ENCODE results near the gene SPOCK1. TPM values are rescaled to one million over a fixed set of nuclear protein-coding genes. Genes with fewer than 3 reads are reported as not detected.

The SPOCK1 gene
- total and polyA plus RNA-seq, 2 of the 4 experiments (the other 2 are of a cell fraction), result 5.0 to 20.3 TPM

- dilution Hi-C loops (cut with HindIII; ENCODE audit: low sequenced_read_pairs, unreplicated experiment) (no loop called here), in situ Hi-C loops (cut with MboI; ENCODE audit: low sequenced_read_pairs) (no loop called here), intact Hi-C loops (cut with micrococcal nuclease) (loop anchor here (2.0 to 5.0 kb wide), 2 partner anchors 421 to 975 kb away; no protein-coding TSS in a partner anchor)
- H2AK9ac ChIP-seq (replicated peaks; ENCODE audit: low read depth, low read length, poor library complexity), result no peak overlapping the region
- no peaks in the 10 kb centered on the region for H3K36me3 ChIP-seq (ENCODE audit: control insufficient read depth, insufficient read depth, low read length)
- H3K9ac ChIP-seq (ENCODE audit: low read depth, low read length), result no peak overlapping the region
- H3K56ac ChIP-seq (ENCODE audit: extremely low read depth, insufficient read depth, low read length), result no peak overlapping the region
- ATAC-seq (ENCODE audit: low read depth), result no peak
- WGBS, 2 experiments (ENCODE audit: extremely low coverage in 2 of 2, insufficient read length in 1 of 2), result 44% methylated on average over 2 of the region's 4 CpGs; no CpG with 5 or more reads in 1 of the 2 experiments
- no peaks in the 10 kb centered on the region; the same call in 1 of the 2 replicates for H3K27me3 ChIP-seq (ENCODE audit: control insufficient read depth, insufficient read depth, low read length)
- H4K5ac ChIP-seq (ENCODE audit: low read depth, low read length), result no peak overlapping the region
- H3K79me1 ChIP-seq (ENCODE audit: low read depth in 1 of 2, low read length in 2 of 2), result no peaks in the 10 kb centered on the region
- H3K9me3 ChIP-seq (ENCODE audit: control insufficient read depth, insufficient read depth, low read length), result no peaks in the 10 kb centered on the region
- no peaks in the 10 kb centered on the region for H3K9me1 ChIP-seq (ENCODE audit: insufficient read depth, low read length)
- H2BK5ac ChIP-seq (ENCODE audit: low read depth, low read length, poor library complexity, severe bottlenecking), result no peak overlapping the region
- no peak overlapping the region for H3K4me3 ChIP-seq (ENCODE audit: insufficient read depth, low read depth, low read length)
- no peak for TF ChIP-seq POLR2A (IDR thresholded peaks at IDR 0.05; ENCODE audit: low read depth, low read length)
- TF ChIP-seq ELK1 (IDR thresholded peaks at IDR 0.05; ENCODE audit: borderline replicate concordance, low read depth, low read length), result no peak
- no peak for TF ChIP-seq MAZ (IDR thresholded peaks at IDR 0.05; ENCODE audit: borderline replicate concordance, low read depth, low read length)
- no peak for TF ChIP-seq RCOR1 (IDR thresholded peaks at IDR 0.05; ENCODE audit: insufficient replicate concordance, low read length)
- no peak for TF ChIP-seq MXI1 (IDR thresholded peaks at IDR 0.05; ENCODE audit: borderline replicate concordance, low read depth, low read length)
- TF ChIP-seq CTCF (conservative IDR thresholded peaks at IDR 0.05; ENCODE audit: low read depth, low read length), result no peak
- no peak for TF ChIP-seq RAD21 (IDR thresholded peaks at IDR 0.05; ENCODE audit: low read length)
- no peak for TF ChIP-seq RFX5 (IDR thresholded peaks at IDR 0.05; ENCODE audit: low read depth, low read length)
- TF ChIP-seq USF2 (IDR thresholded peaks at IDR 0.05; ENCODE audit: low read depth, low read length), result no peak
- no TSS peak for BruUV-seq (replicated peaks)
- no peak overlapping the region for H2AFZ ChIP-seq (replicated peaks; ENCODE audit: low read length, poor library complexity)
- ChIA-PET POLR2A (ENCODE audit: unreplicated experiment) (no interaction called here), CTCF (interaction anchor here (0.6 kb wide), 1 partner anchor 451 kb away, joined by 3 read pairs; no protein-coding TSS in a partner anchor)
- H2AK5ac ChIP-seq (ENCODE audit: low read depth, low read length), result no peak overlapping the region
- H3K23ac ChIP-seq (ENCODE audit: low read depth, low read length), result no peak overlapping the region
- H3K27ac ChIP-seq (ENCODE audit: insufficient read depth, low read length), result no peak overlapping the region
- no peak overlapping the region for H3K4me2 ChIP-seq (ENCODE audit: low read depth, low read length)
- no peak overlapping the region for H3K14ac ChIP-seq (replicated peaks; ENCODE audit: low read depth, low read length)
- H2BK20ac ChIP-seq (ENCODE audit: low read depth, low read length), result no peak overlapping the region
- no peak overlapping the region for H3K18ac ChIP-seq (ENCODE audit: low read depth, low read length)
- H3K4ac ChIP-seq (ENCODE audit: low read depth, low read length), result no peak overlapping the region
- no peak for DNase-seq
- no peak overlapping the region for H2BK15ac ChIP-seq (ENCODE audit: low read depth, low read length)
- no peaks in the 10 kb centered on the region for H4K20me1 ChIP-seq (ENCODE audit: insufficient read depth, low read length)
- H2BK120ac ChIP-seq (ENCODE audit: low read depth, low read length), result no peak overlapping the region
- H4K8ac ChIP-seq (ENCODE audit: low read depth in 2 of 2, low read length in 2 of 2), result no peak overlapping the region
- H4K91ac ChIP-seq (ENCODE audit: insufficient read depth, low read depth, low read length), result no peak overlapping the region
- no peaks in the 10 kb centered on the region for H3K4me1 ChIP-seq (ENCODE audit: control insufficient read depth, insufficient read depth, low read length)
These were observed 275.5 kb downstream of the SPOCK1 start for GRCh38 chr5:137223324-137224295.

Measured in IMR-90 (cell line).